Endothelial cell (in vitro differentiated cells): ENCODE results near the gene APOM. TPM values are rescaled to one million over a fixed set of nuclear protein-coding genes. Genes with fewer than 3 reads are reported as not detected.
A peak's percentile ranks its signal among the peaks of the same experiment; 100 is the strongest.

Experiments
- DNase-seq: peaks from one replicate; pipeline ENCODE4 v3.0.0; 2021; ENCODE audit warnings: low spot score
- H3K27ac Mint-ChIP-seq: one replicate; pipeline ENCODE4 v1.8.0; 2021; ENCODE audit warnings: mixed read lengths, inconsistent platforms; ENCODE audit not compliant: unreplicated experiment
- H3K27me3 Mint-ChIP-seq: one replicate; pipeline ENCODE4 v1.8.0; 2021; ENCODE audit warnings: mild to moderate bottlenecking, moderate library complexity, mixed read lengths, inconsistent platforms; ENCODE audit not compliant: unreplicated experiment
- H3K36me3 Mint-ChIP-seq: one replicate; pipeline ENCODE4 v1.8.0; 2021; ENCODE audit warnings: mild to moderate bottlenecking, low read depth, mixed read lengths, inconsistent platforms; ENCODE audit not compliant: unreplicated experiment
- H3K4me1 Mint-ChIP-seq: one replicate; pipeline ENCODE4 v1.8.0; 2021; ENCODE audit warnings: mild to moderate bottlenecking, mixed read lengths, inconsistent platforms; ENCODE audit not compliant: unreplicated experiment
- H3K4me3 Mint-ChIP-seq: one replicate; pipeline ENCODE4 v1.8.0; 2021; ENCODE audit warnings: mild to moderate bottlenecking, mixed read lengths, inconsistent platforms; ENCODE audit not compliant: unreplicated experiment
- H3K9me3 Mint-ChIP-seq: one replicate; pipeline ENCODE4 v1.8.0; 2021; ENCODE audit warnings: mixed read lengths, inconsistent platforms; ENCODE audit not compliant: unreplicated experiment
- CTCF ChIP-seq: fragments of 200-600 bp; sonication (generic); IDR thresholded peaks from one replicate; pipeline ENCODE4 v1.5.0; 2021; ENCODE audit warnings: antibody characterized with exemption; ENCODE audit not compliant: unreplicated experiment
- total RNA-seq: library from RNA; stranded (reverse); fragmentation: NEBNext Ultra II Directional; extraction: Animal tissue kit (Norgen Biotek cat#: 25700); gene quantifications from one replicate; pipeline ENCODE4 v1.2.1, GENCODE V29; 2021; ENCODE audit not compliant: unreplicated experiment

Gene APOM
- total RNA-seq, 1 donor from 2014 or later: 0.92 TPM

- peak; percentile 20 for DNase-seq
- Mint-ChIP-seq H3K27ac (peak overlapping the region; percentile 76), H3K27me3 (peaks cover 6% of the 10 kb centered on the region), H3K4me3 (peak overlapping the region; percentile 73), H3K36me3 (peaks cover 22% of the 10 kb centered on the region), H3K9me3 (no peaks in the 10 kb centered on the region), H3K4me1 (peaks cover 15% of the 10 kb centered on the region)
- no peak for TF ChIP-seq CTCF
Measured at GRCh38 chr6:31689249-31690110, 33.8 kb downstream of the APOM start.

GRCh38 chr6:31690231-31691077 lies 34.8 kb downstream of the APOM start:
- DNase-seq: no peak
- Mint-ChIP-seq H3K27me3 (peaks cover 6% of the 10 kb centered on the region), H3K4me3 (peak overlapping the region; percentile 73), H3K36me3 (peaks cover 22% of the 10 kb centered on the region), H3K4me1 (peaks cover 15% of the 10 kb centered on the region), H3K9me3 (no peaks in the 10 kb centered on the region), H3K27ac (peak overlapping the region; percentile 76)
- no peak for TF ChIP-seq CTCF

GRCh38 chr6:31691078-31691463 lies 35.4 kb downstream of the APOM start:
- no peak for DNase-seq
- Mint-ChIP-seq H3K27ac (no peak overlapping the region), H3K4me3 (no peak overlapping the region), H3K4me1 (peaks cover 15% of the 10 kb centered on the region), H3K27me3 (peaks cover 6% of the 10 kb centered on the region), H3K36me3 (peaks cover 21% of the 10 kb centered on the region), H3K9me3 (no peaks in the 10 kb centered on the region)
- no peak for TF ChIP-seq CTCF

GRCh38 chr6:31691564-31692108 lies 35.9 kb downstream of the APOM start:
- peaks cover 15% of the 10 kb centered on the region for H3K4me1 Mint-ChIP-seq
- DNase-seq: no peak
- no peaks in the 10 kb centered on the region for H3K9me3 Mint-ChIP-seq
- no peak overlapping the region for H3K27ac Mint-ChIP-seq
- peaks cover 6% of the 10 kb centered on the region for H3K27me3 Mint-ChIP-seq
- no peak for TF ChIP-seq CTCF
- H3K4me3 Mint-ChIP-seq: no peak overlapping the region
- H3K36me3 Mint-ChIP-seq: peaks cover 16% of the 10 kb centered on the region
